Esophagus squamous epithelium (tissue), 4 donors: ENCODE measurements around the gene HEXIM2.

Experiments
- CTCF ChIP-seq, 6 experiments: fragments of 450-650 bp in 4 of 6; fragments of 200-600 bp in 2 of 6; sonication (generic) in 2 of 6; IDR thresholded peaks; one replicate each; pipeline ENCODE4 v1.5.1; 2016 to 2019; ENCODE audit warnings: antibody characterized with exemption in 6 of 6, mild to moderate bottlenecking in 4 of 6, moderate library complexity in 4 of 6
- POLR2A ChIP-seq, 4 donors: fragments of 450-650 bp; IDR thresholded peaks; one replicate each; pipeline ENCODE4 v1.6.1; 2017; ENCODE audit warnings: antibody characterized with exemption in 4 of 4, mild to moderate bottlenecking in 4 of 4, moderate library complexity in 3 of 4

GRCh38 chr17:45129426-45129939 is 32.2 kb upstream of the HEXIM2 start:
- no peak for TF ChIP-seq CTCF (IDR thresholded peaks at IDR 0.05)
- no peak for TF ChIP-seq POLR2A (IDR thresholded peaks at IDR 0.05)
